Measurements from ENCODE around the gene GALNT1. TPM values are rescaled to one million over a fixed set of nuclear protein-coding genes. Genes with fewer than 3 reads are reported as not detected.

Gene GALNT1
- total RNA-seq, 1 experiment from 2014 or later, result 54.7 TPM

DNA sequence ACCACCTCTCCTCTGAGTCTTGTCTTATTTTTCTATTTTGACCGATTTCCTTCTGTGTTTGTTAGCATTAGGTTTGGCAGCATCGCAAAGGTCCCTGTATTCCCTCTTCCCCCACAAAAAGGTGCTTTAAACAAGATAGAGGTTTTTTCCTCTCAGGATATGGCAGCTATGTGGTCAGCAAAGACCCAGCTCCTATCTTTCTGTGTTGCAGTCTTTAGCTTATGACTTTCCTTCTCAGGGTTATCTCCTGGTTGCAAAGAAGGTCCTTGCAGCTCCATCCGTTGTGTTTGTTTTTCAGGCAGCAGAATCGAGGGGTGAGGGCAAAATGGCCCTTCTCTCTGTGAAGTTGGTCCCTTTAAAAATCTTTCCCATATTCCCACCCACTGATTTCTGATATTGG is 38.4 kb downstream of the GALNT1 start:
- ChIA-PET RAD21 (ENCODE audit: low non-redundant PET in 1 of 2, low total read pairs in 2 of 2, uncharacterized antibody in 2 of 2, unreplicated experiment in 2 of 2) (no interaction called here), CTCF (no interaction called here), POLR2A (no interaction called here)
- no TSS peak for BruUV-seq (replicated peaks)
- Histone ChIP-seq H3K4me3 (replicated peaks in 1 of 2; ENCODE audit: low read depth in 1 of 2, low read length in 2 of 2) (no peak overlapping the region), H3K36me3 (ENCODE audit: control insufficient read depth in 1 of 2, insufficient read depth in 2 of 2, low read length in 2 of 2) (no peaks in the 10 kb centered on the region), H3K27me3 (ENCODE audit: insufficient read depth, low read length) (no peaks in the 10 kb centered on the region), H3K9ac (ENCODE audit: low read length) (no peak overlapping the region), H3K4me2 (ENCODE audit: low read length) (no peak overlapping the region), H2AFZ (ENCODE audit: low read depth, low read length, poor library complexity, severe bottlenecking) (no peak overlapping the region), H3K4me1 (ENCODE audit: control insufficient read depth in 1 of 2, insufficient read depth in 2 of 2, low read length in 2 of 2) (peaks cover 2 to 6% of the 10 kb centered on the region in 2 experiments; a peak in 2 of 4 replicates), H4K20me1 (ENCODE audit: insufficient read depth) (no peaks in the 10 kb centered on the region), H3K9me3 (ENCODE audit: control insufficient read depth in 1 of 2, insufficient read depth in 1 of 2, low read depth in 1 of 2, low read length in 2 of 2) (no peaks in the 10 kb centered on the region), H3K27ac (ENCODE audit: low read depth, low read length) (no peak overlapping the region), H3K9me2 (ENCODE audit: insufficient read depth) (no peaks in the 10 kb centered on the region), H3K79me2 (ENCODE audit: insufficient read depth, low read length) (peaks cover 21% of the 10 kb centered on the region)
- DNase-seq (ENCODE audit: low read depth, low spot score) (no peak), ATAC-seq (no peak)
- intact Hi-C loops (cut with micrococcal nuclease), result no loop called here
- TF ChIP-seq SRF (IDR thresholded peaks at IDR 0.05; ENCODE audit: low read depth) (no peak), CEBPB (IDR thresholded peaks at IDR 0.05; ENCODE audit: low read depth) (no peak)

DNA sequence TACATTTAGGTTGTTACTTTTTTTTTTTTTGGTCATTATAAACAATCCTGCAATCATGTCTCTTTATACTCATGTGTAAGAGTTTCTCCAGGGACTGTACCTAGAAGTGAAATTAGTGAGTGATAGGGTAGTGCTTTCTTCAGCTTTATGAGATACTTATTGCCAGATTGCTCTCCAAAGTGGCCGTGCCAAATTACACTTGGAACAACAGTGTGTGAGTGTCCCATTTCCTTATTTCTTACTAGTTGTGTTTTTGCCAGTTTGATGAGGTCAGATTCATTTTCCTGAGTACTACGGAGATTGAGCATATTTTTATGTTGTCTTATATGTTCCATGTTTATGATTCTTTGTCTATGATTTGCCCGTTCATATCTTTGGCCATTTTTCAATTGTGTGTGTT is 39.2 kb downstream of the GALNT1 start:
- DNase-seq (ENCODE audit: low read depth, low spot score) (no peak), ATAC-seq (no peak)
- no peak overlapping the region for H2AFZ ChIP-seq (ENCODE audit: low read depth, low read length, poor library complexity, severe bottlenecking)
- H4K20me1 ChIP-seq (ENCODE audit: insufficient read depth), result no peaks in the 10 kb centered on the region
- ChIA-PET CTCF (interaction anchor here (0.7 kb wide), 1 partner anchor 224 kb away, joined by 4 read pairs; no protein-coding TSS in a partner anchor), POLR2A (no interaction called here), RAD21 (ENCODE audit: low non-redundant PET in 1 of 2, low total read pairs in 2 of 2, uncharacterized antibody in 2 of 2, unreplicated experiment in 2 of 2) (no interaction called here)
- H3K4me1 ChIP-seq (ENCODE audit: control insufficient read depth in 1 of 2, insufficient read depth in 2 of 2, low read length in 2 of 2), result peaks cover 2 to 6% of the 10 kb centered on the region in 2 experiments; a peak in 2 of 4 replicates
- H3K9ac ChIP-seq (ENCODE audit: low read length), result no peak overlapping the region
- H3K9me2 ChIP-seq (ENCODE audit: insufficient read depth), result no peaks in the 10 kb centered on the region
- H3K4me2 ChIP-seq (ENCODE audit: low read length), result no peak overlapping the region
- H3K9me3 ChIP-seq (ENCODE audit: control insufficient read depth in 1 of 2, insufficient read depth in 1 of 2, low read depth in 1 of 2, low read length in 2 of 2), result no peaks in the 10 kb centered on the region
- no peaks in the 10 kb centered on the region for H3K36me3 ChIP-seq (ENCODE audit: control insufficient read depth in 1 of 2, insufficient read depth in 2 of 2, low read length in 2 of 2)
- intact Hi-C loops (cut with micrococcal nuclease), result no loop called here
- H3K4me3 ChIP-seq (replicated peaks in 1 of 2; ENCODE audit: low read depth in 1 of 2, low read length in 2 of 2), result no peak overlapping the region
- no peaks in the 10 kb centered on the region for H3K27me3 ChIP-seq (ENCODE audit: insufficient read depth, low read length)
- H3K27ac ChIP-seq (ENCODE audit: low read depth, low read length), result no peak overlapping the region
- BruUV-seq (replicated peaks), result no TSS peak
- peaks cover 21% of the 10 kb centered on the region for H3K79me2 ChIP-seq (ENCODE audit: insufficient read depth, low read length)
- no peak for TF ChIP-seq EGR1 (IDR thresholded peaks at IDR 0.05; ENCODE audit: low read depth)
- TF ChIP-seq, protein P1, sequence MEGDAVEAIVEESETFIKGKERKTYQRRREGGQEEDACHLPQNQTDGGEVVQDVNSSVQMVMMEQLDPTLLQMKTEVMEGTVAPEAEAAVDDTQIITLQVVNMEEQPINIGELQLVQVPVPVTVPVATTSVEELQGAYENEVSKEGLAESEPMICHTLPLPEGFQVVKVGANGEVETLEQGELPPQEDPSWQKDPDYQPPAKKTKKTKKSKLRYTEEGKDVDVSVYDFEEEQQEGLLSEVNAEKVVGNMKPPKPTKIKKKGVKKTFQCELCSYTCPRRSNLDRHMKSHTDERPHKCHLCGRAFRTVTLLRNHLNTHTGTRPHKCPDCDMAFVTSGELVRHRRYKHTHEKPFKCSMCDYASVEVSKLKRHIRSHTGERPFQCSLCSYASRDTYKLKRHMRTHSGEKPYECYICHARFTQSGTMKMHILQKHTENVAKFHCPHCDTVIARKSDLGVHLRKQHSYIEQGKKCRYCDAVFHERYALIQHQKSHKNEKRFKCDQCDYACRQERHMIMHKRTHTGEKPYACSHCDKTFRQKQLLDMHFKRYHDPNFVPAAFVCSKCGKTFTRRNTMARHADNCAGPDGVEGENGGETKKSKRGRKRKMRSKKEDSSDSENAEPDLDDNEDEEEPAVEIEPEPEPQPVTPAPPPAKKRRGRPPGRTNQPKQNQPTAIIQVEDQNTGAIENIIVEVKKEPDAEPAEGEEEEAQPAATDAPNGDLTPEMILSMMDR (IDR thresholded peaks at IDR 0.05 in 2 of 3, conservative IDR thresholded peaks at IDR 0.05 in 1 of 3; ENCODE audit: borderline replicate concordance in 1 of 3, insufficient read depth in 1 of 3, low read depth in 2 of 3, low read length in 2 of 3), result no peak
- TF ChIP-seq, protein P2, sequence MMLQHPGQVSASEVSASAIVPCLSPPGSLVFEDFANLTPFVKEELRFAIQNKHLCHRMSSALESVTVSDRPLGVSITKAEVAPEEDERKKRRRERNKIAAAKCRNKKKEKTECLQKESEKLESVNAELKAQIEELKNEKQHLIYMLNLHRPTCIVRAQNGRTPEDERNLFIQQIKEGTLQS (IDR thresholded peaks at IDR 0.05), result no peak
- TF ChIP-seq SIN3A (IDR thresholded peaks at IDR 0.05; ENCODE audit: low read depth), result no peak
- no peak for TF ChIP-seq ZFX (IDR thresholded peaks at IDR 0.05)
- TF ChIP-seq, protein P3, sequence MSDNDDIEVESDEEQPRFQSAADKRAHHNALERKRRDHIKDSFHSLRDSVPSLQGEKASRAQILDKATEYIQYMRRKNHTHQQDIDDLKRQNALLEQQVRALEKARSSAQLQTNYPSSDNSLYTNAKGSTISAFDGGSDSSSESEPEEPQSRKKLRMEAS (IDR thresholded peaks at IDR 0.05), result no peak
- TF ChIP-seq FOSL1 (IDR thresholded peaks at IDR 0.05; ENCODE audit: low read depth), result no peak
- TF ChIP-seq, protein P4, sequence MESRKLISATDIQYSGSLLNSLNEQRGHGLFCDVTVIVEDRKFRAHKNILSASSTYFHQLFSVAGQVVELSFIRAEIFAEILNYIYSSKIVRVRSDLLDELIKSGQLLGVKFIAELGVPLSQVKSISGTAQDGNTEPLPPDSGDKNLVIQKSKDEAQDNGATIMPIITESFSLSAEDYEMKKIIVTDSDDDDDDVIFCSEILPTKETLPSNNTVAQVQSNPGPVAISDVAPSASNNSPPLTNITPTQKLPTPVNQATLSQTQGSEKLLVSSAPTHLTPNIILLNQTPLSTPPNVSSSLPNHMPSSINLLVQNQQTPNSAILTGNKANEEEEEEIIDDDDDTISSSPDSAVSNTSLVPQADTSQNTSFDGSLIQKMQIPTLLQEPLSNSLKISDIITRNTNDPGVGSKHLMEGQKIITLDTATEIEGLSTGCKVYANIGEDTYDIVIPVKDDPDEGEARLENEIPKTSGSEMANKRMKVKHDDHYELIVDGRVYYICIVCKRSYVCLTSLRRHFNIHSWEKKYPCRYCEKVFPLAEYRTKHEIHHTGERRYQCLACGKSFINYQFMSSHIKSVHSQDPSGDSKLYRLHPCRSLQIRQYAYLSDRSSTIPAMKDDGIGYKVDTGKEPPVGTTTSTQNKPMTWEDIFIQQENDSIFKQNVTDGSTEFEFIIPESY (IDR thresholded peaks at IDR 0.05; ENCODE audit: extremely low read depth, insufficient replicate concordance, low read length), result no peak
- TF ChIP-seq POLR2A (IDR thresholded peaks at IDR 0.05; ENCODE audit: borderline replicate concordance, extremely low read depth, insufficient read depth, insufficient read length), result no peak
- TF ChIP-seq, protein P5, sequence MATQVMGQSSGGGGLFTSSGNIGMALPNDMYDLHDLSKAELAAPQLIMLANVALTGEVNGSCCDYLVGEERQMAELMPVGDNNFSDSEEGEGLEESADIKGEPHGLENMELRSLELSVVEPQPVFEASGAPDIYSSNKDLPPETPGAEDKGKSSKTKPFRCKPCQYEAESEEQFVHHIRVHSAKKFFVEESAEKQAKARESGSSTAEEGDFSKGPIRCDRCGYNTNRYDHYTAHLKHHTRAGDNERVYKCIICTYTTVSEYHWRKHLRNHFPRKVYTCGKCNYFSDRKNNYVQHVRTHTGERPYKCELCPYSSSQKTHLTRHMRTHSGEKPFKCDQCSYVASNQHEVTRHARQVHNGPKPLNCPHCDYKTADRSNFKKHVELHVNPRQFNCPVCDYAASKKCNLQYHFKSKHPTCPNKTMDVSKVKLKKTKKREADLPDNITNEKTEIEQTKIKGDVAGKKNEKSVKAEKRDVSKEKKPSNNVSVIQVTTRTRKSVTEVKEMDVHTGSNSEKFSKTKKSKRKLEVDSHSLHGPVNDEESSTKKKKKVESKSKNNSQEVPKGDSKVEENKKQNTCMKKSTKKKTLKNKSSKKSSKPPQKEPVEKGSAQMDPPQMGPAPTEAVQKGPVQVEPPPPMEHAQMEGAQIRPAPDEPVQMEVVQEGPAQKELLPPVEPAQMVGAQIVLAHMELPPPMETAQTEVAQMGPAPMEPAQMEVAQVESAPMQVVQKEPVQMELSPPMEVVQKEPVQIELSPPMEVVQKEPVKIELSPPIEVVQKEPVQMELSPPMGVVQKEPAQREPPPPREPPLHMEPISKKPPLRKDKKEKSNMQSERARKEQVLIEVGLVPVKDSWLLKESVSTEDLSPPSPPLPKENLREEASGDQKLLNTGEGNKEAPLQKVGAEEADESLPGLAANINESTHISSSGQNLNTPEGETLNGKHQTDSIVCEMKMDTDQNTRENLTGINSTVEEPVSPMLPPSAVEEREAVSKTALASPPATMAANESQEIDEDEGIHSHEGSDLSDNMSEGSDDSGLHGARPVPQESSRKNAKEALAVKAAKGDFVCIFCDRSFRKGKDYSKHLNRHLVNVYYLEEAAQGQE (IDR thresholded peaks at IDR 0.05; ENCODE audit: low read depth), result no peak
- no peak for TF ChIP-seq POLR2AphosphoS5 (IDR thresholded peaks at IDR 0.05; ENCODE audit: low read depth, low read length)
- TF ChIP-seq SRF (IDR thresholded peaks at IDR 0.05; ENCODE audit: low read depth), result no peak
